Ovary (tissue), 9 donors: ENCODE measurements around the gene CCDC136. TPM values are rescaled to one million over a fixed set of nuclear protein-coding genes. Genes with fewer than 3 reads are reported as not detected.

Experiments used
- DNase-seq, 5 donors: peaks; one replicate each; pipeline ENCODE4 v3.0.0-alpha.2; 2019 to 2020
- H3K27ac ChIP-seq, 2 donors: fragments of 200-600 bp; one replicate each; pipeline versions ENCODE4 v1.5.1 to v1.8.0; 2019 to 2022
- H3K27me3 ChIP-seq: fragments of 200-600 bp; one replicate; pipeline ENCODE4 v1.8.0; 2022
- H3K36me3 ChIP-seq: fragments of 200-600 bp; sonication (generic); one replicate; pipeline ENCODE4 v1.5.1; 2019
- H3K4me1 ChIP-seq: one replicate; pipeline ENCODE4 v1.8.1; 2013; ENCODE audit warnings: mild to moderate bottlenecking, moderate library complexity; ENCODE audit not compliant: insufficient read depth
- H3K4me3 ChIP-seq: fragments of 200-600 bp; sonication (generic); one replicate; pipeline ENCODE4 v1.5.1; 2017
- H3K9me3 ChIP-seq, 2 donors: fragments of 200-600 bp in 1 of 2; sonication (generic) in 1 of 2; one replicate each; pipeline versions ENCODE4 v1.5.1 to v1.8.1; 2013 to 2019; ENCODE audit warnings: mild to moderate bottlenecking in 1 of 2, moderate library complexity in 1 of 2
- EP300 ChIP-seq: sonication (generic); formaldehyde crosslinking; IDR thresholded peaks from one replicate; pipeline ENCODE4 v1.6.1; 2017; ENCODE audit warnings: antibody characterized with exemption
- POLR2A ChIP-seq: fragments of 450-650 bp; IDR thresholded peaks from one replicate; pipeline ENCODE4 v1.6.1; 2017; ENCODE audit warnings: antibody characterized with exemption, mild to moderate bottlenecking, moderate library complexity
- whole genome bisulfite sequencing, 3 donors: extraction: QIAGEN DNeasy Blood & Tissue Kit in 1 of 3; methylation state at CpG; one replicate each; pipeline versions ENCODE4 v1.1.5 to v1.1.7; 2013 to 2017; 5-methylcytosine and 5-hydroxymethylcytosine counted together
- intact Hi-C, 4 donors: fragments of 100-400 bp; cut with DNase I; formaldehyde crosslinking; loops; one replicate each; pipeline versions ENCODE4 v1.11.0 to v1.15.1; 2022 to 2023
- polyA plus RNA-seq, 2 donors: library from polyadenylated mRNA; stranded (reverse); fragments of 200-250 nt in 1 of 2; fragments of 350-450 nt in 1 of 2; fragmentation: Illumina TruSeq in 1 of 2; extraction: RNeasy Lipid Tissue Mini Kit (QIAGEN cat#74804) in 1 of 2; gene quantifications; one replicate each; pipeline ENCODE4 v1.2.3, GENCODE V29; 2013 to 2014
- total RNA-seq, 7 donors: library from RNA; depleted of rRNA in 2 of 7; stranded (reverse); fragments of >200 nt in 2 of 7; fragmentation: NEBNext Ultra II Directional in 3 of 7; extraction: Animal tissue kit (Norgen Biotek cat#: 25700) in 3 of 7; gene quantifications; one replicate each; pipeline versions ENCODE4 v1.1.0 to v1.2.4, GENCODE V29; 2016 to 2023
- TF ChIP-seq, protein P1 (sequence below), 3 donors: fragments of 450-650 bp in 2 of 3; fragments of 200-600 bp in 1 of 3; IDR thresholded peaks; one replicate each; pipeline versions ENCODE4 v1.5.1 to v1.8.0; 2016 to 2022; ENCODE audit warnings: antibody characterized with exemption in 3 of 3, mild to moderate bottlenecking in 1 of 3
- donor health status: DM: no; HTN: no; CAD: no; lungs with moderate emphysema.
- donor health status: DM: no; HTN: no; CAD: no.
- donor health status: Bipolar disorder and iron deficiency.
- donor health status: DM: yes; HTN: yes; CAD: no.
- donor health status: DM: no; HTN: no; CAD: no.
- donor health status: DM: yes; HTN: yes; CAD: no.

The CCDC136 gene
- total and polyA plus RNA-seq, 9 donors, result 2.4 to 14.0 (median 5.8) TPM

DNA sequence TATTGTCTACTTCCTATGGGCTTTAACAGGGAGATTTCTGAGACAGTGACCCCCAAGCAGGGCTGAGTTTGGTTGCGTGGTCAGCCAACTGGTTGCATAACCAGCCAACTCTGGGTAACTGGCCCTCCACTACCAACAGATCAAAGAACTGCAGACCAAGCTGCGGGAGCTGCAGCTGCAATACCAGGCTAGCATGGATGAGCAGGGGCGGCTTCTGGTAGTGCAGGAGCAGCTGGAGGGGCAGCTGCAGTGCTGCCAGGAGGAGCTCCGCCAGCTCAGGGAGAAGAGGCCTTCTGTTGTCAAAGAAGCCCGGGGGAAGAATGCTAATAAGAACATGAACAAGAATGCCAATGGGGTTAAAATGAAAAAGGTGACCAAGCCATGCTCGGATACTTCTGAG is 22.7 kb downstream of the CCDC136 start:
- DNase-seq, result no peak
- no peaks in the 10 kb centered on the region for H3K4me1 ChIP-seq
- TF ChIP-seq POLR2A, result no peak
- H3K9me3 ChIP-seq, result no peaks in the 10 kb centered on the region
- H3K4me3 ChIP-seq, result no peak overlapping the region
- no peaks in the 10 kb centered on the region for H3K27me3 ChIP-seq
- no peaks in the 10 kb centered on the region for H3K36me3 ChIP-seq
- intact Hi-C loops, result no loop called here
- H3K27ac ChIP-seq, result no peak overlapping the region
- WGBS, 3 donors, result 61 to 77% (median 75%) methylated on average over 6 of the region's 6 CpGs

DNA sequence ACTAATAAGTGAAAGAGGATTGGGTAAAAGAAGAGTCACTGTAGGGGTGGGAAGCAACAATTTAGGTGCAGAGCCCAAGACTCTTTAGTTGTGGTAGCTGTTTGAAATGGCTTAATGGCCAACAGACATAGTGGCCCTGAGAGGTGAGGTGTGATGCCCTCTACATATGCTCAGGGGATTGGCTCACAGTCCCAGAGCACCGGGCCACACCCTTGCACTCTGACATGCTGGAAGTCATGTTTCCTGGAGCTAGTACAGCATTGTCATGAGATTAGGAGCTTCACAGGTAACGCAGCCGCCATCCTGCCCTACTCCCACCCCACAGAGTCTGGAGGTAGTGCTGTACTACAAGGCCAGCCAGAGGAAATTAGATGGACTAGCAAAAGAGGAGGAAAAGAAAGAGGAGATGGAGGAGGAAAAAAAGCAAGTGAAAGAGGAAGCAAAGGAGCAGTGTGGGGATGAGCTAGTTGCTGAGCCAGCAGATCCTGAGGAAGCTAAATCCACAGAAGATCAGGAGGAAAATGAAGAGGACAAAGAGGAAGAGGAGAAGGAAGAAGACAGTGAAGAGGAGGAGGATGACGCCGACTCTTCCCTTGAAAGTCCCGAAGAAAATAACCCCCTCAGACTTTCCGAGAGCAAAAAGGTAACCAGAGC is 23.6 kb downstream of the CCDC136 start:
- Histone ChIP-seq H3K27ac (no peak overlapping the region), H3K4me3 (no peak overlapping the region), H3K27me3 (no peaks in the 10 kb centered on the region), H3K36me3 (no peaks in the 10 kb centered on the region), H3K9me3 (no peaks in the 10 kb centered on the region), H3K4me1 (no peaks in the 10 kb centered on the region)
- WGBS, 3 donors, result 83 to 94% (median 90%) methylated on average over 7 of the region's 7 CpGs
- TF ChIP-seq, protein P1, sequence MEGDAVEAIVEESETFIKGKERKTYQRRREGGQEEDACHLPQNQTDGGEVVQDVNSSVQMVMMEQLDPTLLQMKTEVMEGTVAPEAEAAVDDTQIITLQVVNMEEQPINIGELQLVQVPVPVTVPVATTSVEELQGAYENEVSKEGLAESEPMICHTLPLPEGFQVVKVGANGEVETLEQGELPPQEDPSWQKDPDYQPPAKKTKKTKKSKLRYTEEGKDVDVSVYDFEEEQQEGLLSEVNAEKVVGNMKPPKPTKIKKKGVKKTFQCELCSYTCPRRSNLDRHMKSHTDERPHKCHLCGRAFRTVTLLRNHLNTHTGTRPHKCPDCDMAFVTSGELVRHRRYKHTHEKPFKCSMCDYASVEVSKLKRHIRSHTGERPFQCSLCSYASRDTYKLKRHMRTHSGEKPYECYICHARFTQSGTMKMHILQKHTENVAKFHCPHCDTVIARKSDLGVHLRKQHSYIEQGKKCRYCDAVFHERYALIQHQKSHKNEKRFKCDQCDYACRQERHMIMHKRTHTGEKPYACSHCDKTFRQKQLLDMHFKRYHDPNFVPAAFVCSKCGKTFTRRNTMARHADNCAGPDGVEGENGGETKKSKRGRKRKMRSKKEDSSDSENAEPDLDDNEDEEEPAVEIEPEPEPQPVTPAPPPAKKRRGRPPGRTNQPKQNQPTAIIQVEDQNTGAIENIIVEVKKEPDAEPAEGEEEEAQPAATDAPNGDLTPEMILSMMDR (IDR thresholded peaks at IDR 0.05), result no peak
- intact Hi-C loops, result no loop called here
- DNase-seq, result no peak

DNA sequence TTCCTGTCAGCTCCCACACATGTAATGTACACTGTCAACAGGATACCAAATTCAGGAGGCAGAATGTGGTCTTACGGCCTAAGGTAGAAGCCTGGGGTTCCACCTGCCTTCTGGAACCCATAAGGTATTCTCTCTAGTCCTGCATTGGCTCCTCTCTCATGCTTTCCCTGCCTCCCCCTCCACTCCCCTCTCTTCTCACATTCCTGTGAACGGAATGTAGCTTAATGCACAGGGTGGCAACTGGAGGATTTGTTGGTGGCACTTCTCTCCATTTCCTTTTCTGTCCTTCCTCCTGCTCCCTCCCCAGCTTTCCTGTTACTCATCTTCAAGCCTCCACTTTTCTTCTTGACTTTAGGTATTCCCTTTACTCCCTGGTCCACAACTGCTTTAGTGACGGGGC is 26.9 kb downstream of the CCDC136 start:
- intact Hi-C loops, result no loop called here

GRCh38 chr7:128821724-128822123 is 30.0 kb downstream of the CCDC136 start:
- Histone ChIP-seq H3K27me3 (no peaks in the 10 kb centered on the region), H3K36me3 (no peaks in the 10 kb centered on the region), H3K27ac (no peak overlapping the region), H3K4me3 (no peak overlapping the region), H3K9me3 (no peaks in the 10 kb centered on the region), H3K4me1 (no peaks in the 10 kb centered on the region)
- intact Hi-C loops, result no loop called here
- no peak for DNase-seq
- WGBS, 3 donors, result 86 to 95% (median 93%) methylated on average over 4 of the region's 4 CpGs
- no peak for TF ChIP-seq EP300
- TF ChIP-seq, protein P1 (IDR thresholded peaks at IDR 0.05), result no peak
- no peak for TF ChIP-seq POLR2A

More for the DNA sequence above, 26.9 kb downstream of the CCDC136 start:
- TF ChIP-seq POLR2A (no peak), EP300 (no peak)
- TF ChIP-seq, protein P1 (IDR thresholded peaks at IDR 0.05), result no peak
- Histone ChIP-seq H3K27me3 (no peaks in the 10 kb centered on the region), H3K4me3 (no peak overlapping the region), H3K9me3 (no peaks in the 10 kb centered on the region), H3K4me1 (no peaks in the 10 kb centered on the region), H3K27ac (no peak overlapping the region), H3K36me3 (no peaks in the 10 kb centered on the region)
- WGBS, 3 donors, result 61 to 76% (median 66%) methylated on average over 3 of the region's 3 CpGs
- DNase-seq, result no peak

GRCh38 chr7:128826512-128826911 is 34.7 kb downstream of the CCDC136 start:
- intact Hi-C loops, result no loop called here
- no peaks in the 10 kb centered on the region for H3K36me3 ChIP-seq
- DNase-seq, result no peak
- TF ChIP-seq EP300 (no peak), POLR2A (no peak)
- TF ChIP-seq, protein P1 (IDR thresholded peaks at IDR 0.05), result no peak
- no peaks in the 10 kb centered on the region for H3K27me3 ChIP-seq
- peaks cover 6% of the 10 kb centered on the region for H3K4me1 ChIP-seq
- H3K4me3 ChIP-seq, result no peak overlapping the region
- 74 to 79% (median 75%) methylated on average over 4 of the region's 4 CpGs for WGBS, 3 donors
- H3K9me3 ChIP-seq, result no peaks in the 10 kb centered on the region
- H3K27ac ChIP-seq, result no peak overlapping the region
